Medulla oblongata (tissue), 1 donor: Measurements from ENCODE around the gene CTCF.
A peak's percentile ranks its signal among the peaks of the same experiment; 100 is the strongest.

Experiments
- DNase-seq: peaks from one replicate; pipeline ENCODE4 v3.0.0-alpha.2; 2015; ENCODE audit errors: extremely low spot score

Gene CTCF

DNA sequence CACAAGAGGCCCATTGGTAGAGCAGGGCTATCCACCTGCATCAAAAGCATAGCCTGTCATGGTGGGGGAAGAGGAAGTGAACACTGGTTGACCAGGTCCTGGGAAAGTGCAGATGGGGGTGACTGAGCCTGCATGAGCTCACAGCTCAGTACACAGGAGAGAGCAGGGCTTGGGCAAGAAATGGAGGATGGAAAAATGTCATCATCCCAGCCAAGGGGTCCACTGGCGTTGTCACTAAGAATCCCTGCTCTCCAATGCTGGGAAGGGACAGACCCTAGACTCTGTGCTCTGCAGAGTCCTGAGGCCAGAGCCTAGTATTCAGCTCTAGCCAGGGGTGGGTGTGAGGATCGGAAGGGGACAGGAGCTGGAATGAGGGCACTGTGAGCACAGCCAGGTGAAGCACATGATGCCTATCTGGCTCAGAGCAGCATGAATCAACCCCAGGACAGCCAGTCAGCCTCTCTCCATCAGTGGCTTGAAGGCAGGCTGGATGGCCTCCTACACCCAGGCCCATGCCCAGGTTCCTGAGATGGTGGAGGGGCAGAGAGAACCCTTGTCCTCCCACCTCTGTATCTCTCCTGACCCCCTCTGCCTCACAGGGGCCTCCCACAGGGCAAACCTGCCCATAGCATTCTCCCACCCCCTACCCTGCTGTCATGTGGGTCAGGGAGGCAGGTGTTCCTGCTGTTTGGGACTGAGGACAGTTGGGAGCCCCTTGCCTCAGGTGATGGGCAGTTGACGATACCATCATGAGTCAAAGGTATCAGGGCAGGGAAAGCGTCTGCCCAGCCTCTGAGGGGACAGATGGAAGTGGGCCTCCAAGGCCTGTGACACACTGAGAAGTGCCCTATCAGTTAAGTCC, 13.8 kb upstream of the CTCF start:
- DNase-seq: no peak

DNA sequence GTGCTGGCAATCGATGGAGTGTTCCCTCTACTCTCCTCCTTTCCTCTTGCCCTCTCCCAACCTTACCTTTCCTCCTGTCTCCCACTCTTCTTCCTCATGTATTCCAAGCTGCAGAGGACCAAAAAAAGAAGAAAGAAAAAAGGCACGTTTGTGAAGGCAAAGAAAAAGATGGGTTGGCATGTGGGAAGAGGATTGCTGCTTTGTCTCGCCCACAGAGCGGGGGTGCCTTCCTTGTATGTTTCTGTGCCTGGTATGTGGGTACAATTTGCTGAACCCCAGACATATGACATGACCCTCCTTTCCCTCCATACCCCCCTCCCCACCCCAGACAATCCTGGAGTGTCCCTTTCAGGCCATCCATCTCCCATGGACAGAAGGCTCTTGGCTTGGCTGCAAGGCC, 13.1 kb upstream of the CTCF start:
- no peak for DNase-seq

DNA sequence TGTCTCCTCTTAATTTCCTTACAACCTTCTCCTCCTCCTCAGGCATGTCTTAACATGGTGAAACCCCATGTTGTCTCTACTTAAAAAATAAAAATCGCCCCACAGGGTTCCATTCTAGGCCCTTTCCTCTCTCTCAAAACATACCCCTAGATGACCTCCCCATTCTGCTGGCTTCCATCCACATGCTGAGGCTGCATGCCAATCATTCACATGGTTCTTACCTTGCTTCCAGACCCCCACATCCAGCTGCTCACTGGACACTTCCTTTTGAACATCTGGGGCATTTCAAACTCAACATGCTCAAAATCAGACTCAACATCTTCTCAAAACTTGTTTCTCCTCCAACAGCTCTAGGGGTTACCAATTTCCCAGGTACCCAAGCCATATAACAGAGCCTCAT, 12.4 kb upstream of the CTCF start:
- no peak for DNase-seq

DNA sequence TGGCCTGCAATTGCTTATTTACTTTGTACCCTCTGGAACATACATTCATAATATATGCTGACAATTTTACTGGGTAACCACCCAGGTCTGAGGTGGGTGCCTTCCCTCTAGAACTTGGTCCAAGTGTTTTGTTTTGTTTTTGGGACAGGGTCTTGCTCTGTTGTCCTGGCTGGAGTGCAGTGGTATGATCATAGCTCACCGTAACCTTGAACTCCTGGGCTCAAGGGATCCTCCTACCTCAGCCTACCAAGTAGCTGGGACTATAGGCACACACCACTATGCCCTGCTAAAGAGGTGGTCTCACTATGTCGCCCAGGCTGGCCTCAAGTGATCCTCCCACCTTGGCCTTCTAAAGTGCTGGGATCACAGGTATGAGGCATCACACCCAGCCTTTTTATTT, 11.2 kb upstream of the CTCF start:
- DNase-seq: no peak

- DNase-seq: no peak
These were observed 10.4 kb upstream of the CTCF start for GRCh38 chr16:67551972-67552371.

DNA sequence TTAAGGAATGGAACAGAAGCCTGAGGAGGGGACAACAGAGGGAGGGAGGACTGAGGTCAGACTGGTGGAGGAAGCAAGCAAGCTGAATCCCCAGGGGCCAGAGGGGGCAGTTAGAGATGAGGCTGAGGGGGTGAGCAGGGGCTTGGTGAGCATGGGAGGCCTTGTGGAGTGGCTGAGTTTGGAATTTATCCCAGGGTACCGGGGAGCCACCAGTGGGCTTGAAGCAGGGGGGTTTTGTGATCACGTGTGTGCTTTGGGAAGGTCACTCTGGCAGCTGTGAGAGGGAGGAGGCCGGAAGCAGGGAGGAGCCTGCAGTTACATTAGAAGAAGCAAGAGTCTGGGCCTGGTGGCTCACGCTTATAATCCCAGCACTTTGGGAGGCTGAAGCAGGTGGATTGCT, 9.8 kb upstream of the CTCF start:
- DNase-seq: no peak

DNA sequence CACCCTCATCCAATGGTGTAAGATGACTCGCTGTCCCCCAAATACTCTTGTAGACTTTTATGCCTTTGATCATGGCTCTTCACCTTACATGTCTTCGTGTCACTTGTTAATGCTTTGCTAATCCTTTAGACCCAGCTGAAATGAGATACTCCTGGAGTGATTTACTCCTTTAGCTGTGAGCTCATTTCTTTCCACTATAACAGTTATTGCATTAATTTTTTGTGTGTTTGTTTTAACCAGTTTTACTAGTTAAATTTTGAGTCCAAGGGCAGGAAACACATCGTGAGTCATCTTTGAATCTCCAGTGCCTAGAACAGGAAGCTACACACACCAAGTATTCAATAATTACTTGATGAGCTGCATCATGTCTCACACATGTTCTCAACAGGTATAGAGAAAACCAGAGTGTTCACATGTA, 6.5 kb upstream of the CTCF start:
- no peak for DNase-seq

GRCh38 chr16:67558859-67559258, 3.5 kb upstream of the CTCF start:
- DNase-seq: no peak

DNA sequence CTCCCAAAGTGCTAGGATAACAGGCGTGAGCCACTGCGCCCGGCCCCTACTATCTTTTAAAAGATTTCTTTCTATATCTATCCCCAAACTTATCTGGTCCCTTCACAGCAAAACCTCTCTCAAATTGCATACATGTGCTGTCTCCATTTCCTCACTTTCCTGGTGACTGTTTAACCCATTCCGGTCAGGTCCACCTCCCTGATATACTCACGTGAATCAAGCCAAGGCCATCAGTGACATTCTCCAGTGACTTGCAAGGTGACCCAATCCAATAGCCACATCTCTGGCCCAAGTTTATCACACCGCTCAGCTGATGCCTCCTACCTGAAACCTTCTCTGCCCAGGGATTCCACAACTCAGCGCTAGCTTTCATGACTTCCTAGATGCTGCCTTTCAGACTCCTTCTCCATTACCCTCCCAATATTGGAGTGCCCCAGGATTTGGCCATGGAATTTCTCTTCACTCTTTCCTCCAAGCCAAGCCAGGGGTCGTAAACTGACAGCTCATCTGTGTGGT, 1.4 kb upstream of the CTCF start:
- DNase-seq: no peak

DNA sequence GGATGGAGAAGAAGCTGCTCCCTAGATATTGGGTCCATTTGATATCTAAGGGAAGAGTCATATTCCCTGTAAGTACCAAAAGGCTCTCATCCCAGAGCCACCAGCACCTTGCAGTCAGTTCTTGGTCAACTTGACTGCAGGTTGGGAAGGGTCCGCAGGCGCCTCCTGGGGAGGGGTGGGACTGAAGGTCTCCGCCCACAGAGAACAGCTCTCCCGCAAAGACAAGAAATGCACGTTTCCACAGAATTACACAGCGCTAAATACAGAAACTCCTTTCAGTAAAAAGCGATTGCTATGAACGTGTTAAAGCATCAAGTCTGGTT, 864 bp upstream of the CTCF start:
- DNase-seq: no peak

DNA sequence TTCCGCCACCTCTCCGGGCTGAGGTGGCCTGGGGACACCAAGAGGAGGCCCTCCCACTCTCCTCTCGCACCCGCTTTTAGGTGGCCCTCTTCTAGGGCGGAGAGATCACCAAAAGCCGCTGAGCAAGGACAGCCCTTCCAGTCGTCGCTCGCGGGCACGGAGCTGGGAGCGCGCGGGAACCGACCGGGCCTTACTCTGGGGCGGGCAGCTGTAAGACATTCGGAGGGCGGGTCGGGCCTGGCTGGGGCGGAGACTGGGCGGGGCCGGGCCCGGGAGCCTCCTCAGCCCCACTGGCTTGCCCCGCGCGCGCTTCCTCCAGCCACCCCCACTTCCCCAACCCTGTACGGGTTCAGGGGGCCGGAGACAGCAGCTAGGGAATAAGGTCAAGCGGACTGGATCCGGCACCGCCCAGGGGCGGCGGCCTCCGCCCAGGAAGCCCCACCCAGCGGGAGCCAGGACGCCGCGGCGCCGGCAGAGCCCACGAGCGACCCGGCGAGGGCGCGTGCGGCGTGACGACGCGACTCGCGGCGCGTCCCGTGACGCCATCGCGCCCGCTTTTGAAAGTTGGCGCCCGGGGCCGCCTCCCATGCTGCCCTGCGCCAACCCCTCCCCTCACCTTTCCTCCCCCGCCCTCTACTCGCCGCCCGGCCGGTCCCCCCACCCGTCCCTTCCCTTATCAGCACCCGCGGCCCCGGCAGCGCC, 351 bp upstream of the CTCF start:
- peak; percentile 94 for DNase-seq

DNA sequence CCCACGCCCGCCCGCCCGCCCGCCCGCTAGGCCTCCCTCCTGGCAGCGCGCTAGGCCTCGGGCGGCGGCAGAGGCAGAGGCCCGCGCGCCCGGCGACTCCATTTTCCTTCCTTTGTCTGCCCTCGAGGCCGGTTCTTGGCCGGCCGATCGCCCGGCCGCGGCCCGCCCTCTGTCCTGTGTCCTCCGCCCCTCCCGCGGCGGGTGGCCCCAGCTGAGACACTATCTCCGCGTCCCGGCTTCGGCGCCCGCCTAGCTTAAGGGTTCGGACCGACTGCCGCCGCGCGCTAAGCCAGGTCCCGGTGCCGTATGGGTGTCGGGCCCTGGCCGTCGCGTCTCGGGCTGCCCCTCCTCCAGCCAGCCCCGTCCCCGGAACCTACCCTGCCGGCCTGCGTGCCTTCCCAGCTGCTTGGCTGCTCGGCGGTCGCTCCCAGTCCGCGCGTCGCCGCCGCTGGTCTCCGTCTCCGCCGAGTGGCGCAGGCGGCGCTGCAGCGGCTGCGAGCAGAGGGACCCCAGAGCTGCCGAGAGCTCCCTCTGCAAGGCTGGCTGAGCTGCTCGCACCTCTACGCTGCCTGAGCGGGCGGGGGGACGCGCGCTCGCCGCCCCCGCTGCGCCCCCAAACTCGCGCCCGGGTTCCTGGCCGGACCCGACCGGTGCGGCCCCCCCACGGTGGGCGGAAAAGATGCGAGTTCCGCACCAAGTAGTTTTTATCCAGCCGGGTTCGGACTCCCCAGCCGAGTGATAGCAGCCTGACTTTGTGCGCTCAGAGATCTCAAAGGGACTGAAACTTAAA, 787 bp downstream of the CTCF start:
- peak; percentile 53 for DNase-seq

GRCh38 chr16:67563708-67564468, 1.6 kb downstream of the CTCF start:
- DNase-seq: peak; percentile 48

DNA sequence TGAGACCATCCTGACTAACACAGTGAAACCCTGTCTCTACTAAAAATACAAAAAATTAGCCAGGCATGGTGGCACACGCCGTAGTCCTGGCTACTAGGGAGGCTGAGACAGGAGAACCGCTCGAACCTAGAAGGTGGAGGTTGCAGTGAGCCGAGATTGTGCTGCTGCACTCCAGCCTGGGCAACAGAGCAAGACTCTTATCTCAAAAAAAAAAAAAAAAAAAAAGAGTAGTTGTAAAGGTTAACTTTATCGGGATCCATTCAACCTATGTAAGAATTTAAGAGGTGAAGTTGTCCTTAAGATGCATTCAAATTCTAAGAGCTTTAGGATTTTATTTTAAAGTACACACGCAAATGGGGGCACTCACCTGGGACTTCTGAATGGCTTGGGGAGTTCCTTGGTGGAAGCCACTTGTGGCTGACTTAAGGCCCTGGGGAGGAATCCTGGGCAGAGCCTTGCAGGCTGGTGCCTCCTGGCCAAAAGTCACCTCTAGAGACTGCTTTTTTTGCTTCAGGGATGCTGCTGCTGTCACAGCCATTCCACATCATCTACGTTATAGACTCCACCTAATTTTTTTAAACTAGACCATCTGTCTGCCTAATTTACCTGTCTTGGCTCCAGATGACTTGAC, 3.3 kb downstream of the CTCF start:
- DNase-seq: no peak

DNA sequence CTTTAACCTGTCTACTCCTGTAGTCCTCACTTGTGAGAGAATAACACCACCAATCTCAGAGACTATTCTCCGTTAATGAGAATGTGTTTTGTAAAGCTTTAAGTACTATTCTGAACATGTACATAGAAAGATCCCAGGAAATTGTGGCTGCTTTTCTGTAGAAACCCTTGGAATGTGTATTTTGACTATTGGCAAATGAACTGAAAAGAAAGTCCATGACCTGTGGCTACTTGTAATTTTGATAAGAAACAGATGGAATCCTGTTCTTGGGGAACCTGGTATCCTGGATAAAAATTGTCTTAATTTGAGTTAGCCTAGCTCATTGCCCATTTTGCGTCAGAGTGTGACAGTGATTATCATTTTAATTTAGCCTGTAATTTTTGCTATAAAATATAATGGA, 9.1 kb downstream of the CTCF start:
- DNase-seq: no peak

GRCh38 chr16:67571981-67572431, 9.7 kb downstream of the CTCF start:
- no peak for DNase-seq

DNA sequence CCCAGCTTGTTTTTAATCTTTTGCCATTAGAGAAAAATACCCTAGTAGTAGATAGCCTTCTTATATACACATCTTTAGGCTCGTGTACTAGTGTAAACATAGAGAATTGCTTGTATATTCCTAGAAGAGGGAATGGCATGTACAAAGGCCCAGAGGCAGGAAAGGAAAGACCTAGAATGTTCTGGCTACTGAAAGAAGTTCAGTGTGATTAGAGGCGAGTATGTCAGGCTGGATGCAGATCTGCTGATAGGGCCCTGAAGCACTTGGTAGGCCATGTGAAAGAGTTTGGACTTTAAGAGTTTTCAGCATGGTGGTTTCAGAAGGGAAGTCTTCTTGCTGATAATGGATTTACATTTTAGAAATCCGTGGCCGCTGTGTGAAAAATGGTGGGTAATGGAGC, 17.4 kb downstream of the CTCF start:
- DNase-seq: no peak

DNA sequence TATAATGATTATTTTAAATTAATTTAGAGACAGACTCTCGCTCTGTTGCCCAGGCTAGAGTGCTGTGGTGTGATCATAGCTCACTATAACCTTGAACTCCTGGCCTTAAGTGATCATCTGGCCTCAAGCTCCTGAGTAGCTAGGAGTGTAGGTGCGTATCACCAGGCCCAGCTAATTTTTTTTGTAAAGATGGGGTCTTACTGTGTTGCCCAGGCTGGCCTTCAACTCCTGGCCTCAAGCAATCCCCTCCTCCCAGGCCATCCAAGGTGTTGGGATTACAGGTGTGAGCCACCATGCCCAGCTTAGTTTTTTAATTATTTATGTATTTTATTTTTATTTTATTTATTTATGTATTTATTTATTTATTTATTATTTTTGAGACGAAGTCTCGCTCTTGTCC, 17.9 kb downstream of the CTCF start:
- no peak for DNase-seq

DNA sequence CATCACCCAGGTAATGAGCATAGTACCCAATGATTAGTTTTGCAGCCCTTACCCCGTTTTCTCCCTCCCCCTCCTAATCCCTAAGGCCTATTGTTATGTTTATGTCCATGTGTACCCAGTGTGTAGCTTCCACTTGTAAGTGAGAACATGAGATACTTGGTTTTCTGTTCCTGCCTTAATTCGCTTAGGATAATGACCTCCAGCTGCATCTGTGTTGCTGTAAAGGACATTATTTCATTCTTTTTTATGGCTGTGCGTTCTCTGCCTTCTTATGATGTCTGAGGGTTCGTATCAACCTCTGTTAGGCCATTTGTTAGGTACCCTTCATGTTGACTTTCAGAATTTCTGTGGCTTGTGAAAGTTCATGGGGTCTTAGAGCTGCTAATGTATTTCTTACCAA, 31.0 kb downstream of the CTCF start:
- no peak for DNase-seq

DNA sequence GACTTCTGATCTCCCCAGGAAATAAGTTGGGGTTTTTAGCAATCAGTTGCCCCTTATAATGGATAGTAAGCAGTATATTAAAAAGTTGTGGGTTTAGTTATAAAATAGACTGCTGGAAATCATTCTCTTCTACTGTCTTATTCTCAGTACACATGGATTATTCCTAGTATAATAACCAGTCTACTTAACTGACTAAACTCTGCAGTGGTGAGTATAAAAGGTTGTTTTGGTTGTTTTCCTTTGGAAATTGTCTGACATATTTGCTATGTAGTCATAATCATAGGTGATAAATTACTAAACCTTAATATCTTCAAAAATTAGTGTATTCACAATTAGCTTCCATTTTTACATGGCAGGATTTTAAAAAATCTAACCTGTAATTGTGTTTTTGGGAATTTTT, 31.4 kb downstream of the CTCF start:
- DNase-seq: no peak

GRCh38 chr16:67594256-67594915, 32.1 kb downstream of the CTCF start:
- no peak for DNase-seq
